Measurements from ENCODE around the gene ASTE1. TPM values are rescaled to one million over a fixed set of nuclear protein-coding genes. Genes with fewer than 3 reads are reported as not detected.

Gene ASTE1
- total RNA-seq, 1 donor from 2014 or later, result 4.8 TPM

GRCh38 chr3:130990282-130990681 lies 36.3 kb downstream of the ASTE1 start:
- H3K9me3 Mint-ChIP-seq (ENCODE audit: unreplicated experiment), result peaks cover 2% of the 10 kb centered on the region
- no peak overlapping the region for H3K27ac Mint-ChIP-seq (ENCODE audit: unreplicated experiment)
- Histone ChIP-seq H3K27ac (ENCODE audit: low read depth, low read length) (no peak overlapping the region), H3K4me2 (ENCODE audit: low read length) (no peak overlapping the region), H3K4me1 (ENCODE audit: insufficient read depth, low read length) (no peaks in the 10 kb centered on the region), H3K4me3 (ENCODE audit: insufficient read depth, low read depth, low read length) (no peak overlapping the region), H3K9me3 (ENCODE audit: insufficient read depth, low read depth, low read length) (no peaks in the 10 kb centered on the region), H4K20me1 (ENCODE audit: insufficient read depth, low read length) (peaks cover 4% of the 10 kb centered on the region), H3K36me3 (ENCODE audit: insufficient read depth, low read length) (peaks cover 19% of the 10 kb centered on the region), H2AFZ (ENCODE audit: low read depth, low read length) (no peak overlapping the region), H3K79me2 (ENCODE audit: insufficient read depth, low read length) (no peaks in the 10 kb centered on the region), H3K27me3 (ENCODE audit: insufficient read depth, low read length) (no peaks in the 10 kb centered on the region), H3K9ac (ENCODE audit: low read length) (no peak overlapping the region)
- H3K27me3 Mint-ChIP-seq (ENCODE audit: low read depth, unreplicated experiment), result no peaks in the 10 kb centered on the region
- peaks cover 3% of the 10 kb centered on the region for H3K4me1 Mint-ChIP-seq (ENCODE audit: low read depth, unreplicated experiment)
- peaks cover 16% of the 10 kb centered on the region for H3K36me3 Mint-ChIP-seq (ENCODE audit: low read depth, unreplicated experiment)
- FAIRE-seq, result no peak
- DNase-seq (ENCODE audit: low read depth), result peak; percentile 9
- no peak for TF ChIP-seq EZH2 (IDR thresholded peaks at IDR 0.05; ENCODE audit: insufficient read depth, low read length)
- TF ChIP-seq, protein P1, sequence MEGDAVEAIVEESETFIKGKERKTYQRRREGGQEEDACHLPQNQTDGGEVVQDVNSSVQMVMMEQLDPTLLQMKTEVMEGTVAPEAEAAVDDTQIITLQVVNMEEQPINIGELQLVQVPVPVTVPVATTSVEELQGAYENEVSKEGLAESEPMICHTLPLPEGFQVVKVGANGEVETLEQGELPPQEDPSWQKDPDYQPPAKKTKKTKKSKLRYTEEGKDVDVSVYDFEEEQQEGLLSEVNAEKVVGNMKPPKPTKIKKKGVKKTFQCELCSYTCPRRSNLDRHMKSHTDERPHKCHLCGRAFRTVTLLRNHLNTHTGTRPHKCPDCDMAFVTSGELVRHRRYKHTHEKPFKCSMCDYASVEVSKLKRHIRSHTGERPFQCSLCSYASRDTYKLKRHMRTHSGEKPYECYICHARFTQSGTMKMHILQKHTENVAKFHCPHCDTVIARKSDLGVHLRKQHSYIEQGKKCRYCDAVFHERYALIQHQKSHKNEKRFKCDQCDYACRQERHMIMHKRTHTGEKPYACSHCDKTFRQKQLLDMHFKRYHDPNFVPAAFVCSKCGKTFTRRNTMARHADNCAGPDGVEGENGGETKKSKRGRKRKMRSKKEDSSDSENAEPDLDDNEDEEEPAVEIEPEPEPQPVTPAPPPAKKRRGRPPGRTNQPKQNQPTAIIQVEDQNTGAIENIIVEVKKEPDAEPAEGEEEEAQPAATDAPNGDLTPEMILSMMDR (IDR thresholded peaks at IDR 0.05; ENCODE audit: insufficient read depth, low read depth, low read length), result no peak
- no peak overlapping the region for H3K4me3 Mint-ChIP-seq (ENCODE audit: unreplicated experiment)

GRCh38 chr3:130981469-130981868 lies 45.2 kb downstream of the ASTE1 start:
- H3K9me3 ChIP-seq (ENCODE audit: insufficient read depth, low read depth, low read length), result no peaks in the 10 kb centered on the region
- Mint-ChIP-seq H3K27me3 (ENCODE audit: low read depth, unreplicated experiment) (no peaks in the 10 kb centered on the region), H3K9me3 (ENCODE audit: unreplicated experiment) (no peaks in the 10 kb centered on the region), H3K27ac (ENCODE audit: unreplicated experiment) (no peak overlapping the region), H3K4me3 (ENCODE audit: unreplicated experiment) (no peak overlapping the region), H3K36me3 (ENCODE audit: low read depth, unreplicated experiment) (peaks cover 2% of the 10 kb centered on the region), H3K4me1 (ENCODE audit: low read depth, unreplicated experiment) (no peaks in the 10 kb centered on the region)
- H3K79me2 ChIP-seq (ENCODE audit: insufficient read depth, low read length), result no peaks in the 10 kb centered on the region
- no peaks in the 10 kb centered on the region for H4K20me1 ChIP-seq (ENCODE audit: insufficient read depth, low read length)
- peaks cover 30% of the 10 kb centered on the region for H3K36me3 ChIP-seq (ENCODE audit: insufficient read depth, low read length)
- DNase-seq (ENCODE audit: low read depth) (no peak), FAIRE-seq (no peak)
- H3K27ac ChIP-seq (ENCODE audit: low read depth, low read length), result no peak overlapping the region
- TF ChIP-seq EZH2 (IDR thresholded peaks at IDR 0.05; ENCODE audit: insufficient read depth, low read length), result no peak
- TF ChIP-seq, protein P1 (IDR thresholded peaks at IDR 0.05; ENCODE audit: insufficient read depth, low read depth, low read length), result no peak
- H3K4me3 ChIP-seq (ENCODE audit: insufficient read depth, low read depth, low read length), result no peak overlapping the region
- H3K4me2 ChIP-seq (ENCODE audit: low read length), result no peak overlapping the region
- H3K4me1 ChIP-seq (ENCODE audit: insufficient read depth, low read length), result no peaks in the 10 kb centered on the region
- no peak overlapping the region for H2AFZ ChIP-seq (ENCODE audit: low read depth, low read length)
- H3K27me3 ChIP-seq (ENCODE audit: insufficient read depth, low read length), result no peaks in the 10 kb centered on the region
- H3K9ac ChIP-seq (ENCODE audit: low read length), result no peak overlapping the region

DNA sequence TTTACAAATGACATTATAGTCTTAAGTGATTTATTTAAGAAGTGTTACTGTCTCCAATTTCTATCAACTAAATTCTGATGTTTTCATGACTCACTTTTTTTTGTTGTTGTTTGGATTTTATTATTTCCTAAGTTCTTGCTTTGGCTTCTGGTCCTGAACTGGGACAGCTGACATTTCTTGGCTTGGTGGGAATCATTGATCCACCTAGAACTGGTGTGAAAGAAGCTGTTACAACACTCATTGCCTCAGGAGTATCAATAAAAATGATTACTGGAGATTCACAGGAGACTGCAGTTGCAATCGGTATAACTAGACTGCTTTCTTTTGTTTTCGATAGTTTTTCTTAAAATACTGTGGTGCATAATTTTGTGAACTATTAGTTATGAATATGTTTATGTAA lies 47.5 kb downstream of the ASTE1 start:
- H2AFZ ChIP-seq (ENCODE audit: low read depth, low read length), result no peak overlapping the region
- H3K4me1 ChIP-seq (ENCODE audit: insufficient read depth, low read length), result no peaks in the 10 kb centered on the region
- H3K4me2 ChIP-seq (ENCODE audit: low read length), result no peak overlapping the region
- no peak for DNase-seq (ENCODE audit: low read depth)
- peaks cover 39% of the 10 kb centered on the region for H3K36me3 ChIP-seq (ENCODE audit: insufficient read depth, low read length)
- no peaks in the 10 kb centered on the region for H3K4me1 Mint-ChIP-seq (ENCODE audit: low read depth, unreplicated experiment)
- no peak overlapping the region for H3K27ac Mint-ChIP-seq (ENCODE audit: unreplicated experiment)
- no peak for TF ChIP-seq EZH2 (IDR thresholded peaks at IDR 0.05; ENCODE audit: insufficient read depth, low read length)
- TF ChIP-seq, protein P1 (IDR thresholded peaks at IDR 0.05; ENCODE audit: insufficient read depth, low read depth, low read length), result no peak
- H3K9ac ChIP-seq (ENCODE audit: low read length), result no peak overlapping the region
- H3K27me3 ChIP-seq (ENCODE audit: insufficient read depth, low read length), result no peaks in the 10 kb centered on the region
- no peaks in the 10 kb centered on the region for H3K79me2 ChIP-seq (ENCODE audit: insufficient read depth, low read length)
- no peaks in the 10 kb centered on the region for H4K20me1 ChIP-seq (ENCODE audit: insufficient read depth, low read length)
- H3K36me3 Mint-ChIP-seq (ENCODE audit: low read depth, unreplicated experiment), result peaks cover 9% of the 10 kb centered on the region
- no peaks in the 10 kb centered on the region for H3K9me3 ChIP-seq (ENCODE audit: insufficient read depth, low read depth, low read length)
- no peaks in the 10 kb centered on the region for H3K27me3 Mint-ChIP-seq (ENCODE audit: low read depth, unreplicated experiment)
- H3K4me3 ChIP-seq (ENCODE audit: insufficient read depth, low read depth, low read length), result no peak overlapping the region
- FAIRE-seq, result no peak
- H3K27ac ChIP-seq (ENCODE audit: low read depth, low read length), result no peak overlapping the region
- no peak overlapping the region for H3K4me3 Mint-ChIP-seq (ENCODE audit: unreplicated experiment)
- H3K9me3 Mint-ChIP-seq (ENCODE audit: unreplicated experiment), result no peaks in the 10 kb centered on the region

All from astrocyte (in vitro differentiated cells and primary cell).